HCT116 (cell line): Measurements from ENCODE around the gene HOXD13. TPM values are rescaled to one million over a fixed set of nuclear protein-coding genes. Genes with fewer than 3 reads are reported as not detected.

Experiments used
- ATAC-seq: fragments of 200-7000 bp; cut with Tn5 transposase; 2 replicates; pipeline ENCODE4 v1.9.1; 2020; ENCODE audit warnings: mild to moderate bottlenecking, moderate library complexity
- BruUV-seq: library from RNA; stranded (reverse); fragments of 400-500 nt; replicated peaks from 2 replicates; lab custom pipeline; 2021; lab: Mats Ljungman, UMichigan
- CTCF ChIA-PET: fragments of 300-600 bp; sonication (Branson Sonifier 250); formaldehyde crosslinking; loops from one replicate; lab custom pipeline; 2021; ENCODE audit warnings: antibody characterized with exemption; lab: Charles Lee
- POLR2A ChIA-PET: fragments of 300-600, 350-600 bp; sonication (Branson Sonifier 250); formaldehyde crosslinking; loops from one replicate; lab custom pipeline; 2021; ENCODE audit warnings: antibody characterized with exemption; lab: Charles Lee
- RAD21 ChIA-PET, 2 experiments: fragments of 300-600 bp; sonication (Branson Sonifier 250); formaldehyde crosslinking; loops; one replicate each; lab custom pipeline; 2023; ENCODE audit warnings: low total read pairs in 2 of 2; ENCODE audit not compliant: uncharacterized antibody in 2 of 2, unreplicated experiment in 2 of 2, low non-redundant PET in 1 of 2; lab: Charles Lee
- DNase-seq: peaks from one replicate; pipeline ENCODE4 v3.0.0-alpha.2; 2010; ENCODE audit warnings: low read depth, low spot score
- H2AFZ ChIP-seq: fragments of 200-600 bp; shearing (Covaris generic), sonication (generic); 2 replicates; pipeline ENCODE4 v1.6.1; 2017; ENCODE audit warnings: low read depth, mixed run types, mixed read lengths, antibody characterized with exemption, low read length; ENCODE audit not compliant: poor library complexity, severe bottlenecking
- H3K27ac ChIP-seq: 2 replicates; pipeline ENCODE4 v1.5.1; 2012; ENCODE audit warnings: low read depth, low read length
- H3K27me3 ChIP-seq: fragments of 200-600 bp; sonication (generic); 2 replicates; pipeline ENCODE4 v1.6.1; 2016; ENCODE audit warnings: mixed run types, low read length, mixed read lengths; ENCODE audit not compliant: insufficient read depth
- H3K36me3 ChIP-seq, 2 experiments: fragments of 200-500 bp in 1 of 2; fragments of 200-600 bp in 1 of 2; sonication (Bioruptor generic) in 1 of 2; sonication (generic) in 1 of 2; 2 replicates each; pipeline versions ENCODE4 v1.5.1 to v1.6.1; 2014 to 2016; ENCODE audit warnings: low read length in 2 of 2, inconsistent platforms in 1 of 2, mixed read lengths in 1 of 2, mixed run types in 1 of 2; ENCODE audit not compliant: insufficient read depth in 2 of 2, control insufficient read depth in 1 of 2
- H3K4me1 ChIP-seq, 2 experiments: fragments of 200-600 bp in 1 of 2; sonication (generic) in 1 of 2; 2 replicates each; pipeline versions ENCODE4 v1.5.1 to v1.6.1; 2012 to 2017; ENCODE audit warnings: low read length in 2 of 2, inconsistent platforms in 1 of 2, mild to moderate bottlenecking in 1 of 2, mixed read lengths in 1 of 2, mixed run types in 1 of 2, moderate library complexity in 1 of 2; ENCODE audit not compliant: insufficient read depth in 2 of 2, control insufficient read depth in 1 of 2
- H3K4me2 ChIP-seq: fragments of 200-600 bp; sonication (generic); 2 replicates; pipeline ENCODE4 v1.6.1; 2017; ENCODE audit warnings: mixed run types, low read length, mixed read lengths
- H3K4me3 ChIP-seq, 2 experiments: fragments of 200-600 bp in 1 of 2; sonication (generic) in 1 of 2; replicated peaks in 1 of 2; 2 replicates each; pipeline ENCODE4 v1.5.1; 2011 to 2016; ENCODE audit warnings: low read length in 2 of 2, control low read depth in 1 of 2, low read depth in 1 of 2, mild to moderate bottlenecking in 1 of 2, mixed read lengths in 1 of 2, mixed run types in 1 of 2
- H3K79me2 ChIP-seq: fragments of 200-600 bp; sonication (generic); 2 replicates; pipeline ENCODE4 v1.6.1; 2017; ENCODE audit warnings: mild to moderate bottlenecking, mixed run types, low read length, moderate library complexity, mixed read lengths; ENCODE audit not compliant: insufficient read depth
- H3K9ac ChIP-seq: fragments of 200-600 bp; sonication (generic); 2 replicates; pipeline ENCODE4 v1.6.1; 2016; ENCODE audit warnings: low read length, mixed read lengths
- H3K9me2 ChIP-seq: fragments of 200-600 bp; sonication (generic), shearing (Covaris generic); 2 replicates; pipeline ENCODE4 v1.6.1; 2017; ENCODE audit warnings: mixed run types, mild to moderate bottlenecking, moderate library complexity; ENCODE audit not compliant: insufficient read depth
- H3K9me3 ChIP-seq, 2 experiments: fragments of 200-500 bp in 1 of 2; fragments of 200-600 bp in 1 of 2; sonication (Bioruptor generic) in 1 of 2; sonication (generic) in 1 of 2; 2 replicates each; pipeline ENCODE4 v1.6.1; 2014 to 2017; ENCODE audit warnings: low read length in 2 of 2, mixed read lengths in 2 of 2, inconsistent platforms in 1 of 2, low read depth in 1 of 2, mild to moderate bottlenecking in 1 of 2, mixed run types in 1 of 2, moderate library complexity in 1 of 2; ENCODE audit not compliant: control insufficient read depth in 1 of 2, insufficient read depth in 1 of 2
- H4K20me1 ChIP-seq: fragments of 200-600 bp; sonication (generic), shearing (Covaris generic); 2 replicates; pipeline ENCODE4 v1.6.1; 2017; ENCODE audit warnings: mixed run types, mild to moderate bottlenecking, moderate library complexity; ENCODE audit not compliant: insufficient read depth
- JUND ChIP-seq: IDR thresholded peaks from 2 replicates; pipeline ENCODE4 v1.6.1; 2012
- POLR2AphosphoS5 ChIP-seq: IDR thresholded peaks from 2 replicates; pipeline ENCODE4 v1.6.1; 2011; ENCODE audit warnings: mild to moderate bottlenecking, low read depth, low read length, moderate library complexity
- RAD21 ChIP-seq: IDR thresholded peaks from 2 replicates; pipeline ENCODE4 v1.6.1; 2012; ENCODE audit warnings: low read depth, mild to moderate bottlenecking
- YY1 ChIP-seq: IDR thresholded peaks from 2 replicates; pipeline ENCODE4 v1.6.1; 2011; ENCODE audit warnings: low read length, low read depth, moderate library complexity, mild to moderate bottlenecking; ENCODE audit not compliant: insufficient replicate concordance; ENCODE audit errors: extremely low read depth
- intact Hi-C: fragments of 100-400 bp; cut with micrococcal nuclease; formaldehyde crosslinking; loops from 2 replicates; pipeline ENCODE4 v1.10.0; 2022
- total RNA-seq: library from RNA; stranded (reverse); gene quantifications from one replicate; pipeline ENCODE4 v1.2.1, GENCODE V29; 2021; ENCODE audit not compliant: unreplicated experiment
- TF ChIP-seq, protein P1 (sequence below): IDR thresholded peaks from 2 replicates; pipeline ENCODE4 v1.6.1; 2011; ENCODE audit warnings: mild to moderate bottlenecking, low read length, moderate library complexity; ENCODE audit not compliant: insufficient replicate concordance; ENCODE audit errors: extremely low read depth
- TF ChIP-seq, protein P2 (sequence below): IDR thresholded peaks from 2 replicates; pipeline ENCODE4 v1.6.1; 2012
- TF ChIP-seq, protein P3 (sequence below), 3 experiments: fragments of 200-600 bp in 1 of 3; sonication (generic) in 1 of 3; IDR thresholded peaks in 2 of 3; conservative IDR thresholded peaks in 1 of 3; 2 replicates each; pipeline ENCODE4 v1.5.1; 2012 to 2017; ENCODE audit warnings: low read depth in 2 of 3, low read length in 2 of 3, antibody characterized with exemption in 1 of 3, borderline replicate concordance in 1 of 3, control low read depth in 1 of 3, mild to moderate bottlenecking in 1 of 3, mixed read lengths in 1 of 3, mixed run types in 1 of 3, moderate library complexity in 1 of 3; ENCODE audit not compliant: insufficient read depth in 1 of 3

The HOXD13 gene
- total RNA-seq, 1 experiment from 2014 or later = not detected

DNA sequence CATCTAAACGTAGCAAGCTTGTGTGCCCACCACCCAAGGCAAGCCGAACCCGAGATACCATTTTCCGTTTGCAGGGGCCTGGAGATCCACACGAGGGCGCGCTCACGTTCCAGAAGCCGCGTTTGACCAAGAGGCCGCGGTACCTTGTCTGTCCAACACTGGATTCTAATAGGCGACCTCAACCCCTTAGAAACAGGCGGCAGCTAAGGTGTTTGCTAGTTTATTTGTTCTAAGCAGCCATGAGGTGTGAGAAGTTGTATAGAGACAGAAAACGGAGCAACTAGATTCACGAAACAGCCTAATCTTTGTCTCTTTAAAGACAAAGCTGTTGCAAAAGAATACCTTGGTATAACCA is 18.8 kb downstream of the HOXD13 start:
- H3K4me1 ChIP-seq = peaks cover 0 to 17% of the 10 kb centered on the region in 2 experiments; a peak in 1 of 4 replicates
- RAD21 ChIA-PET = no interaction called here
- H4K20me1 ChIP-seq = no peaks in the 10 kb centered on the region
- TF ChIP-seq, protein P1, sequence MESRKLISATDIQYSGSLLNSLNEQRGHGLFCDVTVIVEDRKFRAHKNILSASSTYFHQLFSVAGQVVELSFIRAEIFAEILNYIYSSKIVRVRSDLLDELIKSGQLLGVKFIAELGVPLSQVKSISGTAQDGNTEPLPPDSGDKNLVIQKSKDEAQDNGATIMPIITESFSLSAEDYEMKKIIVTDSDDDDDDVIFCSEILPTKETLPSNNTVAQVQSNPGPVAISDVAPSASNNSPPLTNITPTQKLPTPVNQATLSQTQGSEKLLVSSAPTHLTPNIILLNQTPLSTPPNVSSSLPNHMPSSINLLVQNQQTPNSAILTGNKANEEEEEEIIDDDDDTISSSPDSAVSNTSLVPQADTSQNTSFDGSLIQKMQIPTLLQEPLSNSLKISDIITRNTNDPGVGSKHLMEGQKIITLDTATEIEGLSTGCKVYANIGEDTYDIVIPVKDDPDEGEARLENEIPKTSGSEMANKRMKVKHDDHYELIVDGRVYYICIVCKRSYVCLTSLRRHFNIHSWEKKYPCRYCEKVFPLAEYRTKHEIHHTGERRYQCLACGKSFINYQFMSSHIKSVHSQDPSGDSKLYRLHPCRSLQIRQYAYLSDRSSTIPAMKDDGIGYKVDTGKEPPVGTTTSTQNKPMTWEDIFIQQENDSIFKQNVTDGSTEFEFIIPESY = no peak
- TF ChIP-seq, protein P2, sequence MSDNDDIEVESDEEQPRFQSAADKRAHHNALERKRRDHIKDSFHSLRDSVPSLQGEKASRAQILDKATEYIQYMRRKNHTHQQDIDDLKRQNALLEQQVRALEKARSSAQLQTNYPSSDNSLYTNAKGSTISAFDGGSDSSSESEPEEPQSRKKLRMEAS = 0 out of 2 replicates have a peak, but pooled peaks have one; percentile 25
- TF ChIP-seq, protein P3, sequence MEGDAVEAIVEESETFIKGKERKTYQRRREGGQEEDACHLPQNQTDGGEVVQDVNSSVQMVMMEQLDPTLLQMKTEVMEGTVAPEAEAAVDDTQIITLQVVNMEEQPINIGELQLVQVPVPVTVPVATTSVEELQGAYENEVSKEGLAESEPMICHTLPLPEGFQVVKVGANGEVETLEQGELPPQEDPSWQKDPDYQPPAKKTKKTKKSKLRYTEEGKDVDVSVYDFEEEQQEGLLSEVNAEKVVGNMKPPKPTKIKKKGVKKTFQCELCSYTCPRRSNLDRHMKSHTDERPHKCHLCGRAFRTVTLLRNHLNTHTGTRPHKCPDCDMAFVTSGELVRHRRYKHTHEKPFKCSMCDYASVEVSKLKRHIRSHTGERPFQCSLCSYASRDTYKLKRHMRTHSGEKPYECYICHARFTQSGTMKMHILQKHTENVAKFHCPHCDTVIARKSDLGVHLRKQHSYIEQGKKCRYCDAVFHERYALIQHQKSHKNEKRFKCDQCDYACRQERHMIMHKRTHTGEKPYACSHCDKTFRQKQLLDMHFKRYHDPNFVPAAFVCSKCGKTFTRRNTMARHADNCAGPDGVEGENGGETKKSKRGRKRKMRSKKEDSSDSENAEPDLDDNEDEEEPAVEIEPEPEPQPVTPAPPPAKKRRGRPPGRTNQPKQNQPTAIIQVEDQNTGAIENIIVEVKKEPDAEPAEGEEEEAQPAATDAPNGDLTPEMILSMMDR (IDR thresholded peaks at IDR 0.05 in 2 of 3, conservative IDR thresholded peaks at IDR 0.05 in 1 of 3; ENCODE audit: borderline replicate concordance in 1 of 3, insufficient read depth in 1 of 3, low read depth in 2 of 3, low read length in 2 of 3) = peak; percentile 73 to 88 (median 86)
- no peak for TF ChIP-seq POLR2AphosphoS5
- TF ChIP-seq JUND = no peak
- peak; percentile 60 for TF ChIP-seq RAD21
- peak; percentile 55 for TF ChIP-seq YY1
- no peak overlapping the region for H3K27ac ChIP-seq
- H3K9ac ChIP-seq = no peak overlapping the region
- ATAC-seq = peak; percentile 82
- H3K9me3 ChIP-seq = no peaks in the 10 kb centered on the region
- POLR2A ChIA-PET = no interaction called here
- H2AFZ ChIP-seq = peak overlapping the region; percentile 88
- no peak overlapping the region for H3K4me3 ChIP-seq
- CTCF ChIA-PET = interaction anchor here (0.6 to 2.2 kb wide), 9 partner anchors 9 to 543 kb away, joined by 3 to 11 read pairs (median 7); no protein-coding TSS in a partner anchor
- no peaks in the 10 kb centered on the region for H3K79me2 ChIP-seq
- H3K4me2 ChIP-seq = peak overlapping the region; percentile 37
- no peaks in the 10 kb centered on the region for H3K27me3 ChIP-seq
- intact Hi-C loops = no loop called here
- DNase-seq = no peak
- no TSS peak for BruUV-seq
- H3K9me2 ChIP-seq = no peaks in the 10 kb centered on the region
- H3K36me3 ChIP-seq = no peaks in the 10 kb centered on the region
